Mononuclear cell (primary cell): ENCODE measurements around the gene FARSA. TPM values are rescaled to one million over a fixed set of nuclear protein-coding genes. Genes with fewer than 3 reads are reported as not detected.
"Not testable (repeated sequence)": the region's sequence is repeated elsewhere in the genome, so short reads cannot be mapped to it uniquely, and the experiment has no call there.

Experiments
- H3K27me3 ChIP-seq: 2 replicates; pipeline ENCODE4 v1.6.0; 2011; ENCODE audit warnings: low read length, control low read depth; ENCODE audit not compliant: insufficient read depth
- H3K4me1 ChIP-seq: 2 replicates; pipeline ENCODE4 v1.5.1; 2011; ENCODE audit warnings: mild to moderate bottlenecking, low read length, control low read depth; ENCODE audit not compliant: insufficient read depth
- H3K4me3 ChIP-seq: 2 replicates; pipeline ENCODE4 v1.5.1; 2011; ENCODE audit warnings: mild to moderate bottlenecking, low read length, moderate library complexity
- H3K9me3 ChIP-seq: 2 replicates; pipeline ENCODE4 v1.5.1; 2011; ENCODE audit warnings: low read depth, mild to moderate bottlenecking, control low read depth, low read length
- total RNA-seq: library from RNA; depleted of rRNA; stranded (reverse); fragments of >200 nt; gene quantifications from one replicate; pipeline ENCODE4 v1.2.3, GENCODE V29; 2012

The FARSA gene
- total RNA-seq, 1 donor, result 12.2 TPM

- H3K4me1 ChIP-seq, result peaks cover 27% of the 10 kb centered on the region
- no peak overlapping the region for H3K4me3 ChIP-seq
- no peaks in the 10 kb centered on the region for H3K27me3 ChIP-seq
- no peaks in the 10 kb centered on the region for H3K9me3 ChIP-seq
These were observed 26.0 kb upstream of the FARSA start for GRCh38 chr19:12959481-12959880.

GRCh38 chr19:12957389-12957952 lies 24.0 kb upstream of the FARSA start:
- not testable (repeated sequence) for H3K9me3 ChIP-seq, H3K27me3 ChIP-seq
- Histone ChIP-seq H3K4me1 (peaks cover 46% of the 10 kb centered on the region), H3K4me3 (peak overlapping the region; percentile 85)

DNA sequence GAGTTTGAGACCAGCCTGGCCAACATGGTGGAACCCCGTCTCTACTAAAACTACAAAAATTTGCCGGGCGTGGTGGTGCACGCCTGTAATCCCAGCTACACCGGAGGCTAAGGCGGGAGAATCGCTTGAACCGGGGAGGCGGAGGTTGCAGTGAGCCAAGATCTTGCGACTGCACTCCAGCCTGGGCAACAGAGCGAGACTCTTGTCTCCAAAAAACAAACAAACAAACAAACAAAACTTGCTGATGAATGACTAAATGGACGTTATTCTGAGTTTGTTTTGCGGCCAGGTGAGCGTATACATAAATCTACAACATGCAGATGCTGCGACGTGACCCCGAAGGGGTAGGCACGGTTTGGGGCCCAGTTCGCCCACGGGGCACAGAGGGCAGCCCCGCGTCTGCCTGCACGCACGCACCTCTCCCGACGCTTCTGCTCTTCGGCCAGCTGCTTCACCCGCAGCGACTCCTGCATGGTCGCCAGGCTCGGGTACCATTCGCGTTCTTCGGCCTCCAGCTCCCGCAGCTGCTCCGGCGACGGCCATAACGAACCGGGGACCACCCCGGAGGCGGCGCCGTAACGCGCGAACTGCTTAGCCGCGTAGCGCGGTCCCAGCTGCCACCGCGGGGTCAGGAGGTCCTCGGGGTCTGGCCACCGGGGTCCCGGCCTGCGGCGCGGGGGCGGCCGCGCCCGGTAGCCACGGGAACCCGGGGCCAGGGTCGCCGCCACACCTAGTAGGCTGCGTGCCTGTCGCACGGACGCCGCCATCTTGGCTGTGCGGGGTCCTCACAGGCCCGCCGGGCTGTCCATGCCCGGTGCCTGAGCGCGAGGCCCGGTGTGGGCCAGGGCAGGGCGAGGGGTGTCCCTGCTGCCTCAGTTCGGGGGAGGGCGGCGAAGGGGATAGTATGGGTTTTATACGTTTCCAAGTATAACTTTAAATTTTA lies 23.2 kb upstream of the FARSA start, which contains the start of gene GADD45GIP1:
GADD45GIP1 (minus strand) TSS at position 778 of the 943 bp plus-strand sequence; CDS start at position 767, 11 bp downstream.
- Histone ChIP-seq H3K4me1 (peaks cover 52% of the 10 kb centered on the region), H3K4me3 (peak within 1 kb of the TSS; percentile 85), H3K9me3 (no peaks in the 10 kb centered on the region), H3K27me3 (no peaks in the 10 kb centered on the region)

- Histone ChIP-seq H3K9me3 (no peaks in the 10 kb centered on the region), H3K4me1 (peaks cover 52% of the 10 kb centered on the region), H3K4me3 (peak overlapping the region; percentile 85), H3K27me3 (no peaks in the 10 kb centered on the region)
These were observed 22.5 kb upstream of the FARSA start for GRCh38 chr19:12955996-12956395.

- H3K27me3 ChIP-seq, H3K9me3 ChIP-seq, H3K4me3 ChIP-seq: not testable (repeated sequence)
- H3K4me1 ChIP-seq, result peaks cover 52% of the 10 kb centered on the region
These were observed 22.1 kb upstream of the FARSA start for GRCh38 chr19:12955575-12955974.

DNA sequence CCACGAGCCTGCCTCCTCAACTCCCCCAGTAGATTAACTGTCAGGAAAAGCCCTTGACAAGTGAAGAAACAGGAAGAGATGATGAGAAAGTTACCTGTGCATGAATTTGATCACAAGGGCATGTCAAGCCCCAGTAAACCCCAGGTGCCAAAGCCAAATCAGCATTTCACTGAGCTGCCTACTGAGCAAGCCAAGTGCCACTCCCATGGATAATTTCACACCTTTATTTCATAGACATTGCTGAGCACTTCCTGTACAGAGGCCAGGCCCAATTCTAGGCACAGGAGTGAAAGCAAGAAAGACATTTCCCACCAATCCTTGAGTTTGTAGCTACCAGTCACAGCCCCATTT lies 21.1 kb upstream of the FARSA start:
- Histone ChIP-seq H3K4me1 (peaks cover 58% of the 10 kb centered on the region), H3K9me3 (no peaks in the 10 kb centered on the region), H3K27me3 (no peaks in the 10 kb centered on the region), H3K4me3 (no peak overlapping the region)

GRCh38 chr19:12953799-12954611 lies 20.5 kb upstream of the FARSA start:
- Histone ChIP-seq H3K27me3 (no peaks in the 10 kb centered on the region), H3K4me1 (peaks cover 58% of the 10 kb centered on the region), H3K4me3 (no peak overlapping the region), H3K9me3 (no peaks in the 10 kb centered on the region)

DNA sequence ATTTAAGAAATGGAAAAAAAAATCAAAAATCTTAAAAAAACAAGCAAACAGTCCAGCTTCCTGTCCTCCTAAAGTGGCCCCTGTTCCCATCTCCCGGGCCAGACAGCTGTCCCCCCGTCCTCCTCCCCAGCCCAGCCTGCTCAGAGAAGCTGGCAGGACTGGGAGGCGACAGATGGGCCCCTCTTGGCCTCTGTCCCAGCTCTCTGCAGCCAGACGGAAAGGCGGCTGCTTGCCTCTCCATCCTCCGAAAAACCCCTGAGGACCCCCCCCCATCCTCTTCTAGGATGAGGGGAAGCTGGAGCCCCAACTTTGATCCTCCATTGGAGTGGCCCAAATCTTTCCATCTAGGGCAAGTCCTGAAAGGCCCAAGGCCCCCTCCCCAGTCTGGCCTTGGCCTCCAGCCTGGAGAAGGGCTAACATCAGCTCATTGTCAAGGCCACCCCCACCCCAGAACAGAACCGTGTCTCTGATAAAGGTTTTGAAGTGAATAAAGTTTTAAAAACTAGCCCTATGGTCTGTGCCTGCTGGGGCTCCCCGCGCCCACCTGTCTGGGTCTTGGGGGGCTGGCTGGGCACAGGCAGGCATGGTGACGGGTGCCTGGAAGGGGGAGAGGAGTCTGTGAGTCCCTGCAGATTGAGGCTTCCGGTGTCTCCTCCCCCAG lies 19.8 kb upstream of the FARSA start:
- no peaks in the 10 kb centered on the region for H3K9me3 ChIP-seq
- H3K27me3 ChIP-seq, result no peaks in the 10 kb centered on the region
- H3K4me1 ChIP-seq, result peaks cover 58% of the 10 kb centered on the region
- H3K4me3 ChIP-seq, result no peak overlapping the region

DNA sequence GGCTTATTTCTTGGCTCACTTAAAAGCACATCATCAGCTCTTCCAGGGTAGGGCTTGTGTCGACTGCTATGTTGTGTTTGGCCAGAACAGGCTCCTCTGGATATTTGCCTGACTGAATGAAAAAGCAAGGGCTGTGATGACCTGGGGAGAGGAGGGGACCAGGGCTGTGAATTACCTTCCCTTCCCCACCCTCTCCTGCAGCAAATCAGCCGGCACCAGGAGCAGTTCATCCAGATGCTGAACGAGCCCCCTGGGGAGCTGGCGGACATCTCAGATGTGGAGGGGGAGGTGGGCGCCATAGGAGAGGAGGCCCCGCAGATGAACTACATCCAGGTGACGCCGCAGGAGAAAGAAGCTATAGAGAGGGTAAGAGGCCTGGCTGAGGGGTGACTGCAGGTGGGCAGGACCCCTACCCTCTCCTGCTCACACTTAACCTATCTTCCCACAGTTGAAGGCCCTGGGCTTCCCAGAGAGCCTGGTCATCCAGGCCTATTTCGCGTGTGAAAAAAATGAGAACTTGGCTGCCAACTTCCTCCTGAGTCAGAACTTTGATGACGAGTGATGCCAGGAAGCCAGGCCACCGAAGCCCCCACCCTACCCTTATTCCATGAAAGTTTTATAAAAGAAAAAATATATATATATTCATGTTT lies 19.1 kb upstream of the FARSA start:
- Histone ChIP-seq H3K27me3 (no peaks in the 10 kb centered on the region), H3K4me3 (no peak overlapping the region), H3K4me1 (peaks cover 57% of the 10 kb centered on the region), H3K9me3 (no peaks in the 10 kb centered on the region)

GRCh38 chr19:12952050-12952449 lies 18.5 kb upstream of the FARSA start:
- not testable (repeated sequence) for H3K27me3 ChIP-seq, H3K4me3 ChIP-seq, H3K9me3 ChIP-seq
- H3K4me1 ChIP-seq, result peaks cover 57% of the 10 kb centered on the region

GRCh38 chr19:12949363-12950283 lies 16.1 kb upstream of the FARSA start:
- Histone ChIP-seq H3K9me3 (no peaks in the 10 kb centered on the region), H3K4me3 (no peak overlapping the region), H3K4me1 (peaks cover 54% of the 10 kb centered on the region), H3K27me3 (no peaks in the 10 kb centered on the region)

DNA sequence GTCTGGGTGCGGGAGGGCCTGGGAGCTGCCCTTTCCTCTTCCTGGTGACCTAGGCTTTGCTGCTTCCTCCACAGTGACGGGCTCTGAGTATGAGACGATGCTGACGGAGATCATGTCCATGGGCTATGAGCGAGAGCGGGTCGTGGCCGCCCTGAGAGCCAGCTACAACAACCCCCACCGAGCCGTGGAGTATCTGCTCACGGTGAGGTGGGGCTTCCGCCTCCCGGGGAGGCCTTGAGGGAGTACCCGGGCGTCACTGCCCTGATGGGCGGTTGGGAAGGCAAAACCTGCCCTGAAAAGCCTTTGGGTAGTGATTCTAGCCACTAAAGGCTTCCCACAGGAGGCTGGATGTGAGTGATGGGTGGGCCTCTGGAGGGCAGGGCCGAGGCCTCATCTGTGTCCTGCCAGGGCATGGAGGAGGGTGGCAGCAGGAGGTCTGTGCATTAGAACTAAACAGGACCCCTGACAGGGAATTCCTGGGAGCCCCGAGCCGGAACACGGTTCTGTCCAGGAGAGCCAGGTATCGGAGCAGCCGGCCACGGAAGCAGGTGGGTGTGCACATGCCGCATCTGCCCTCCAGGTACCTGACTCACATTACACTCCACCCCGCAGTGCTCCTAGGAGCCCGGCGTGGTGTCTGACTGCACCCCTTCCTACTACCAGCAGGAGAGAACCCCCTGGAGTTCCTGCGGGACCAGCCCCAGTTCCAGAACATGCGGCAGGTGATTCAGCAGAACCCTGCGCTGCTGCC lies 15.3 kb upstream of the FARSA start:
- Histone ChIP-seq H3K4me3 (no peak overlapping the region), H3K9me3 (no peaks in the 10 kb centered on the region), H3K27me3 (no peaks in the 10 kb centered on the region), H3K4me1 (peaks cover 49% of the 10 kb centered on the region)
